Lower leg skin (tissue), 4 donors: ENCODE results near the gene FEZ2. TPM values are rescaled to one million over a fixed set of nuclear protein-coding genes. Genes with fewer than 3 reads are reported as not detected.

Experiments
- DNase-seq, 2 donors: peaks; one replicate each; pipeline ENCODE4 v3.0.0-alpha.2; 2019; ENCODE audit warnings: low spot score in 2 of 2
- H3K4me3 ChIP-seq: fragments of 200-600 bp; sonication (generic); 2 replicates; pipeline ENCODE4 v1.5.1; 2017; ENCODE audit warnings: mild to moderate bottlenecking, low read depth; ENCODE audit not compliant: poor library complexity, severe bottlenecking
- POLR2A ChIP-seq, 2 donors: fragments of 450-650 bp; IDR thresholded peaks; one replicate each; pipeline ENCODE4 v1.6.1; 2016 to 2017; ENCODE audit warnings: antibody characterized with exemption in 2 of 2, mild to moderate bottlenecking in 1 of 2, moderate library complexity in 1 of 2
- WGBS, 2 donors: methylation state at CpG; one replicate each; pipeline ENCODE4 v1.1.5; 2018; 5-methylcytosine and 5-hydroxymethylcytosine counted together
- intact Hi-C: fragments of 100-400 bp; cut with DNase I; formaldehyde crosslinking; loops from one replicate; pipeline ENCODE4 v1.15.0; 2023; ENCODE audit warnings: low total_unique reads
- total RNA-seq, 4 donors: library from RNA; depleted of rRNA; stranded (reverse); fragments of >200 nt; gene quantifications; one replicate each; pipeline ENCODE4 v1.1.0, GENCODE V29; 2016
- TF ChIP-seq, protein P1 (sequence below), 3 donors: fragments of 450-650 bp; IDR thresholded peaks; one replicate each; pipeline ENCODE4 v1.5.1; 2016; ENCODE audit warnings: antibody characterized with exemption in 3 of 3, mild to moderate bottlenecking in 3 of 3, moderate library complexity in 2 of 3

The FEZ2 gene
- total RNA-seq, 4 donors from 2014 or later: 8.1 to 24.0 (median 19.0) TPM

DNA sequence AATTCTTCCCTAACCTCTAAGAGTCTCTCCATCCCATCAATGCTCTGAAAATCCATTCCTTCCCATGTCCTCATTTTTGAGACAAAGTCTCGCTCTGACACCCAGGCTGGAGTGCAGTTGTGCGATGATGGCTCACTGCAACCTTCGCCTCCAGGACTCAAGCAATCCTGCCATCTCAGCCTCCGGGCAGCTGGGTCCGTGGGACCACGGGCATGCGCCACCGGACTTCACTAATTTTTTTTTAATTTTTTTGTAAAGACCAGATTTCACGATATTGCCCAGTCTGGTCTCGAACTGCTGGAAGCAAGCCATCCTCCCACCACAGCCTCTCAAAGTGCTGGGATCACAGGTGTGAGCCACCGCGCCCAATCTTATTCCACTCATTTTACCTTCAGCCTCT, 1.6 kb downstream of the FEZ2 start:
- intact Hi-C loops: no loop called here
- WGBS, 2 donors: 96% methylated on average over 12 of the region's 12 CpGs
- TF ChIP-seq, protein P1, sequence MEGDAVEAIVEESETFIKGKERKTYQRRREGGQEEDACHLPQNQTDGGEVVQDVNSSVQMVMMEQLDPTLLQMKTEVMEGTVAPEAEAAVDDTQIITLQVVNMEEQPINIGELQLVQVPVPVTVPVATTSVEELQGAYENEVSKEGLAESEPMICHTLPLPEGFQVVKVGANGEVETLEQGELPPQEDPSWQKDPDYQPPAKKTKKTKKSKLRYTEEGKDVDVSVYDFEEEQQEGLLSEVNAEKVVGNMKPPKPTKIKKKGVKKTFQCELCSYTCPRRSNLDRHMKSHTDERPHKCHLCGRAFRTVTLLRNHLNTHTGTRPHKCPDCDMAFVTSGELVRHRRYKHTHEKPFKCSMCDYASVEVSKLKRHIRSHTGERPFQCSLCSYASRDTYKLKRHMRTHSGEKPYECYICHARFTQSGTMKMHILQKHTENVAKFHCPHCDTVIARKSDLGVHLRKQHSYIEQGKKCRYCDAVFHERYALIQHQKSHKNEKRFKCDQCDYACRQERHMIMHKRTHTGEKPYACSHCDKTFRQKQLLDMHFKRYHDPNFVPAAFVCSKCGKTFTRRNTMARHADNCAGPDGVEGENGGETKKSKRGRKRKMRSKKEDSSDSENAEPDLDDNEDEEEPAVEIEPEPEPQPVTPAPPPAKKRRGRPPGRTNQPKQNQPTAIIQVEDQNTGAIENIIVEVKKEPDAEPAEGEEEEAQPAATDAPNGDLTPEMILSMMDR (IDR thresholded peaks at IDR 0.05): no peak
- no peak for TF ChIP-seq POLR2A (IDR thresholded peaks at IDR 0.05)
- DNase-seq: no peak
- H3K4me3 ChIP-seq: no peak overlapping the region

DNA sequence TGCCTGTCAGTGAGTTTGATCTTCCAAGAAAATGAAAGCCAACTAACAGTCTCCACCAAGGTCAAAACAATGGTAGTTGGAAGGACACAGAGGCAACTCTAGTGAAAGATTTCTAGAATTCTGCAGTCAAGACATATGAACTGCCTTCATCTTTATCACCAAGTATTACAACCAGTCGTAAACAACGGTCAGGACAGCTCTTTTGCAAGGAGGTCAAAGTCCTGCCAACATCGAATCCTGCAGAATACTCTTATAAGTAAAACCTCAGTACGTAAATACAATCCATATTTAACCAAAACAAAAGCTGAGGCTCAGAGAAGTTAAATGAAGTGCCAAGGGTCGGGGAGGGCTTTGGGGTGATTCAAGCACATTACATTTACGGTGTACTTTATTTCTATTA, 3.1 kb downstream of the FEZ2 start:
- TF ChIP-seq POLR2A (IDR thresholded peaks at IDR 0.05): no peak
- TF ChIP-seq, protein P1 (IDR thresholded peaks at IDR 0.05): no peak
- intact Hi-C loops: no loop called here
- 94% methylated on average over 6 of the region's 6 CpGs for WGBS, 2 donors
- no peak for DNase-seq
- H3K4me3 ChIP-seq: no peak overlapping the region

GRCh38 chr2:36589230-36589630, 8.7 kb downstream of the FEZ2 start:
- no peak for DNase-seq
- 52 to 60% methylated on average over 2 of the region's 2 CpGs for WGBS, 2 donors
- intact Hi-C loops: no loop called here
- TF ChIP-seq, protein P1 (IDR thresholded peaks at IDR 0.05): no peak
- TF ChIP-seq POLR2A (IDR thresholded peaks at IDR 0.05): no peak
- no peak overlapping the region for H3K4me3 ChIP-seq

DNA sequence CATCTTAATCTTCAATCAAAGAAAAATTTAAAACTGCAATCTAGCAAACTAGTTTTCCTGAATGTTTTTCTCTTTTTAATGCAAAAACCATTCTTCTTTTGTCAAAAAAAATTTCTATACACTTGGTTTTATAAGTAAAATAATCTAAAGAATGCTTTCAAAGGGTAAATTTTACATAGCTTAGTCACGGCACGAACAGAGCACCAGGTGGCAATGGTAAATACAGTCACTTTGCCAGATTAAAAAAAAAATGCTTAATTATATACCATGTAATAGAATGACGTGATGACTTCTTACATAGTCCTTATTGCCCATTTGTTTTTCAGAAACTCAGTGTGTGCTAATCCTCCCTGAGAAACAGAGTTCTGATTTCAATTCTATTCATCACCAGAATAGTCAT, 10.4 kb downstream of the FEZ2 start:
- WGBS, 2 donors: 69 to 73% methylated on average over 3 of the region's 3 CpGs
- TF ChIP-seq POLR2A (IDR thresholded peaks at IDR 0.05): no peak
- TF ChIP-seq, protein P1 (IDR thresholded peaks at IDR 0.05): no peak
- intact Hi-C loops: no loop called here
- DNase-seq: no peak
- no peak overlapping the region for H3K4me3 ChIP-seq

DNA sequence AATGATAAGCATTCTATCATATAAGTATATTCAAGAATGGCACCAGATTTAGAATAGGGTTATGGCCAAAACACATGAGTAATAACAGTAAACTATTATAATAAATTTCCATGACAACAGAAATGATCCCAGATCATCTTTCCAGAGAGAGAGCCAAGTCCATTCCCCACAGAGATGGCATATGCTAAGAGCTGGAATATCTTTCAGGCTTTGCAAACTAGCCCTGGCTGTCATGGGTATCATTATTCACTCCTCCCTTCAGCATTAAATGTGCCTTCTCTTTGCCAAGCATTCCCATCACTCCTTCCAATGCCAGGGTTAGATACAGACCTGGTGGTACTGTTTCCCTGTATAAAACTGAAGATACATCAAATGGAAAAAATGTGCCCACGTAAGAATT, 10.9 kb downstream of the FEZ2 start:
- TF ChIP-seq POLR2A (IDR thresholded peaks at IDR 0.05): no peak
- TF ChIP-seq, protein P1 (IDR thresholded peaks at IDR 0.05): no peak
- intact Hi-C loops: no loop called here
- DNase-seq: no peak
- no peak overlapping the region for H3K4me3 ChIP-seq
- WGBS, 2 donors: 75 to 85% methylated on average over 1 of the region's 1 CpG

DNA sequence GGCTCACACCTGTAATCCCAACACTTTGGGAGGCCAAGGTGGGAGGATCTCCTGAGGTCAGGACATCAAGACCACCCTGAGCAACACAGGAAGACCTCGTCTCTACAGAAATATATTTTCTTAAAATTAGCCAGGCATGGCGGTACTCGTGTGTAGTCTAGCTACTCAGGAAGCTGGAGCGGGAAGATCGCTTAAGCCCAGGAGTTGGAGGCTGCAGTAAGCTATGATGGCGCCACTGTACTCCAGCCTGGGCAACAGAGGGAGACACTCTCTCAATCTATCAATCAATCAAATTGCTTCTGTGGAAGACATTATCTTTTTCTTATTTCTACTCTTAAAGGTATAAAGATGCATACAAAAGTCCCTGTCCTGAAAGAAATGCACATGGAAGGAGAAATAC, 11.3 kb downstream of the FEZ2 start:
- WGBS, 2 donors: 95 to 97% methylated on average over 6 of the region's 6 CpGs
- DNase-seq: no peak
- TF ChIP-seq POLR2A (IDR thresholded peaks at IDR 0.05): no peak
- TF ChIP-seq, protein P1 (IDR thresholded peaks at IDR 0.05): no peak
- intact Hi-C loops: no loop called here
- H3K4me3 ChIP-seq: no peak overlapping the region
